Sigmoid colon (tissue), 7 donors: Measurements from ENCODE around the gene GUK1. TPM values are rescaled to one million over a fixed set of nuclear protein-coding genes. Genes with fewer than 3 reads are reported as not detected.
A peak's percentile ranks its signal among the peaks of the same experiment; 100 is the strongest.

Source experiments
- DNase-seq: peaks from one replicate; pipeline ENCODE4 v3.0.0-alpha.2; 2019
- H3K27ac ChIP-seq, 4 donors: fragments of 200-600 bp; sonication (generic); one replicate each; pipeline ENCODE4 v1.5.1; 2016 to 2019; ENCODE audit warnings: mild to moderate bottlenecking in 1 of 4
- H3K27me3 ChIP-seq, 3 donors: fragments of 200-600 bp; sonication (generic); one replicate each; pipeline ENCODE4 v1.5.1; 2019; ENCODE audit warnings: mild to moderate bottlenecking in 1 of 3
- H3K36me3 ChIP-seq, 4 donors: fragments of 200-600 bp; sonication (generic); one replicate each; pipeline ENCODE4 v1.5.1; 2016 to 2019
- H3K4me1 ChIP-seq, 4 donors: fragments of 200-600 bp; sonication (generic); one replicate each; pipeline ENCODE4 v1.5.1; 2017 to 2019
- H3K4me3 ChIP-seq, 4 donors: fragments of 200-600 bp; sonication (generic); one replicate each; pipeline ENCODE4 v1.5.1; 2017 to 2019; ENCODE audit warnings: mild to moderate bottlenecking in 2 of 4, moderate library complexity in 1 of 4
- H3K9me3 ChIP-seq, 4 donors: fragments of 200-600 bp in 3 of 4; sonication (generic) in 3 of 4; one replicate each; pipeline versions ENCODE4 v1.5.1 to v1.6.1; 2013 to 2019
- CTCF ChIP-seq, 4 experiments: fragments of 450-650 bp in 3 of 4; fragments of 200-600 bp in 1 of 4; IDR thresholded peaks; one replicate each; pipeline ENCODE4 v1.5.1; 2016 to 2019; ENCODE audit warnings: antibody characterized with exemption in 4 of 4, mild to moderate bottlenecking in 3 of 4, moderate library complexity in 2 of 4
- EP300 ChIP-seq, 4 donors: sonication (generic); formaldehyde crosslinking; IDR thresholded peaks; one replicate each; pipeline ENCODE4 v1.6.1; 2017; ENCODE audit warnings: antibody characterized with exemption in 4 of 4
- POLR2A ChIP-seq, 2 donors: fragments of 450-650 bp; IDR thresholded peaks; one replicate each; pipeline ENCODE4 v1.6.1; 2016; ENCODE audit warnings: antibody characterized with exemption in 2 of 2, mild to moderate bottlenecking in 2 of 2, moderate library complexity in 2 of 2
- POLR2AphosphoS5 ChIP-seq, 4 donors: sonication (generic); formaldehyde crosslinking; IDR thresholded peaks; one replicate each; pipeline ENCODE4 v1.6.1; 2017; ENCODE audit warnings: antibody characterized with exemption in 4 of 4
- WGBS, 2 donors: extraction: QIAGEN DNeasy Blood & Tissue Kit; methylation state at CpG; one replicate each; pipeline ENCODE4 v1.1.7; 2013; 5-methylcytosine and 5-hydroxymethylcytosine counted together
- intact Hi-C: fragments of 100-400 bp; cut with DNase I; formaldehyde crosslinking; loops from one replicate; pipeline ENCODE4 v1.15.1; 2023
- polyA plus RNA-seq, 3 donors: library from polyadenylated mRNA; stranded (reverse); fragments of 200-250 nt; gene quantifications; one replicate each; pipeline ENCODE4 v1.2.3, GENCODE V29; 2013
- total RNA-seq, 4 donors: library from RNA; depleted of rRNA; stranded (reverse); fragments of >200 nt; gene quantifications; one replicate each; pipeline ENCODE4 v1.1.0, GENCODE V29; 2016
- donor health status: healthy with polysubstance abuse.
- donor health status: Bipolar disorder and iron deficiency.
- donor health status: healthy.

The GUK1 gene
- total and polyA plus RNA-seq, 7 donors = 225 to 668 (median 366) TPM

- Histone ChIP-seq H3K4me1 (peaks cover 0 to 62% (median 48%) of the 10 kb centered on the region in 4 donors), H3K9me3 (no peaks in the 10 kb centered on the region), H3K36me3 (peaks cover 0 to 33% (median 12%) of the 10 kb centered on the region in 4 donors), H3K4me3 (no peak overlapping the region), H3K27ac (no peak overlapping the region), H3K27me3 (no peaks in the 10 kb centered on the region)
- no peak for TF ChIP-seq EP300 (IDR thresholded peaks at IDR 0.05)
- TF ChIP-seq POLR2AphosphoS5 (IDR thresholded peaks at IDR 0.05) = no peak
- TF ChIP-seq CTCF (IDR thresholded peaks at IDR 0.05) = no peak
- TF ChIP-seq POLR2A (IDR thresholded peaks at IDR 0.05) = no peak
- intact Hi-C loops = no loop called here
- DNase-seq = no peak
- WGBS, 2 donors = 85 to 90% methylated on average over 9 of the region's 9 CpGs
Measured at GRCh38 chr1:228105270-228105995, 34.6 kb upstream of the GUK1 start.

DNA sequence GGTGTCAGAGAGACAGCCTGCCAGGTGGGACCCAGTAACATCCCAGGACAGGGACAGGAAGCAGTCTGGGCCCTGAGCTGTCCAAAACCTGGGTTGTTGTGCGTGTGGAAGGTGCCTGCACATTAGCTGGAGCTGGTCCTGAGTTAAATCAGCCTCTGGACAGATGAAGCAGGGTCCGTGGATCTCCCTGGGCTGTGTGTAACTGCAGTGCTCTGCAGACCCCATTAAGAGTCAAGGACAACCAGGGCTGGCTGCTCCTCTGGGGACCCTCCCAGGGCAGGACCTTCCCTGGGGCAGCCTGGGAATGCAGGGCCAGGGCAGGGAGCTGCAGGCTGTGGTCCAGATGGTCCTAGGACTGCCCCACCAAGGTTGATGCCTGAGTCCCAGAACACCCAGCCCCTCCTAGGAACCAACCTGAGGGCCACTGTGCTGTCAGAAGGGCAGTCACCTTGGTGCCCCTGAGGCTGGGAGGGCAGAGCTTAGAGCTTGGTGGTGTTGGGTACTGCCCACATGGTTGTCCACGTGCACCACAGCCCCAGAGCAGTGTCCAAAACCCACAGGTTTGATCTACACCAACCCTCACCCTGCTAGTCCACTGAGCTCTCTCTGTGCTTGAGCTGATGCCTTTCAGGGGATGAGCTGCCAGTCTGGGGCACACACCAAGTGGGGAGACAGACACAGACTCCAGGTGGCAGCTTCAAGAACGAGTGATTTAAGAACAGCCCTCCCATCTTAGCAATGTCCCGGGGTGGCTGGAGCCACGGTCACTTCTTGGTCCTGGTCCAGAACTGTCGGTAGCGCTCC is 33.9 kb upstream of the GUK1 start:
- Histone ChIP-seq H3K27ac (no peak overlapping the region), H3K4me3 (no peak overlapping the region), H3K4me1 (peaks cover 0 to 60% (median 49%) of the 10 kb centered on the region in 4 donors), H3K9me3 (no peaks in the 10 kb centered on the region), H3K27me3 (no peaks in the 10 kb centered on the region), H3K36me3 (peaks cover 0 to 25% (median 12%) of the 10 kb centered on the region in 4 donors)
- DNase-seq = no peak
- 86 to 92% methylated on average over 8 of the region's 8 CpGs for WGBS, 2 donors
- intact Hi-C loops = no loop called here
- TF ChIP-seq POLR2A (IDR thresholded peaks at IDR 0.05) = no peak
- no peak for TF ChIP-seq CTCF (IDR thresholded peaks at IDR 0.05)

DNA sequence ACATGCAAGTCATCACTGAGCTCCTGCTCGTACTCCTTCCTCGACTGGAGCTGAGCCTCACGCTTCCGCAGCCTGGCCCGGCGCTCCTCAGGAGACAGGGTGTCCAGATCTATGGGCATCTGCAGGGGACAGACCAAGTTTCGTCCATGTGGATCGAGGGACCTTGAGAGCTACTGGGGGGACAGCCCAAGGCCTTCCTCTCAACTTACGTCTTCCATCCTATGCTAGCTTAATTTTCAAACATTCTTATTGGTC is 33.4 kb upstream of the GUK1 start:
- WGBS, 2 donors = 92 to 94% methylated on average over 9 of the region's 9 CpGs
- no peak for DNase-seq
- H3K4me3 ChIP-seq = no peak overlapping the region
- peaks cover 0 to 54% (median 45%) of the 10 kb centered on the region in 4 donors for H3K4me1 ChIP-seq
- intact Hi-C loops = no loop called here
- H3K27me3 ChIP-seq = no peaks in the 10 kb centered on the region
- TF ChIP-seq POLR2AphosphoS5 (IDR thresholded peaks at IDR 0.05) (no peak), EP300 (IDR thresholded peaks at IDR 0.05) (no peak)
- no peak overlapping the region for H3K27ac ChIP-seq
- H3K36me3 ChIP-seq = peaks cover 0 to 25% (median 12%) of the 10 kb centered on the region in 4 donors
- no peaks in the 10 kb centered on the region for H3K9me3 ChIP-seq

DNA sequence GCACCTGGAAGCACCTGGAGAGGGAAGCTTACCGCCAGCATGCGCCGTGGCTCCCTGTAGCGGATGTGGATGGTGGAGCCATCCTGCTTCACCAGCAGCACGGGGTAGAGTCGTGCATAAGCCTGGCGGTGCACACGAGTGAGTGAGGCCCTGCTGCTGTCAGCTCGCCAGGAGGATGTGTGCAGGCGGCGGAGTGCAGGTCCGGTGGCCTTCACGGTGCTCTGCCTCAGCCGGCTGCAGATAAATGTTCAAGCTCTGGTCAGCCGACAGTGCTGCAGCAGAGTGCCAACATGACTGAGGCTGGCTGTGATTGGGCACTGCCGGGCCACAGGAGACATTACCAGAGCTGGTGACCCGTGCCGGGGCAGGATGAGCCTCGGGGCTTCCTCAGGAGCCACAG is 32.4 kb upstream of the GUK1 start:
- intact Hi-C loops = loop anchor here (2.0 kb wide), 1 partner anchor 31 kb away; no protein-coding TSS in a partner anchor

More for the DNA sequence above, 32.4 kb upstream of the GUK1 start:
- WGBS, 2 donors = 90% methylated on average over 19 of the region's 19 CpGs
- no peak for DNase-seq
- Histone ChIP-seq H3K9me3 (no peaks in the 10 kb centered on the region), H3K27ac (peak overlapping the region in 1 of 4 donors; percentile 89), H3K27me3 (no peaks in the 10 kb centered on the region), H3K36me3 (peaks cover 0 to 25% (median 12%) of the 10 kb centered on the region in 4 donors), H3K4me3 (no peak overlapping the region), H3K4me1 (peaks cover 0 to 45% (median 37%) of the 10 kb centered on the region in 4 donors)
- TF ChIP-seq POLR2AphosphoS5 (IDR thresholded peaks at IDR 0.05) (no peak), CTCF (IDR thresholded peaks at IDR 0.05) (no peak), POLR2A (IDR thresholded peaks at IDR 0.05) (no peak), EP300 (IDR thresholded peaks at IDR 0.05) (no peak)
